GM19467 (cell line): ENCODE measurements around the gene E2F3.

ENCODE experiments used
- ATAC-seq: cut with Tn5 transposase; IDR thresholded peaks from one replicate; pipeline ENCODE4 v1.9.1; 2021; ENCODE audit warnings: mild to moderate bottlenecking, moderate library complexity; ENCODE audit not compliant: unreplicated experiment

The E2F3 gene

DNA sequence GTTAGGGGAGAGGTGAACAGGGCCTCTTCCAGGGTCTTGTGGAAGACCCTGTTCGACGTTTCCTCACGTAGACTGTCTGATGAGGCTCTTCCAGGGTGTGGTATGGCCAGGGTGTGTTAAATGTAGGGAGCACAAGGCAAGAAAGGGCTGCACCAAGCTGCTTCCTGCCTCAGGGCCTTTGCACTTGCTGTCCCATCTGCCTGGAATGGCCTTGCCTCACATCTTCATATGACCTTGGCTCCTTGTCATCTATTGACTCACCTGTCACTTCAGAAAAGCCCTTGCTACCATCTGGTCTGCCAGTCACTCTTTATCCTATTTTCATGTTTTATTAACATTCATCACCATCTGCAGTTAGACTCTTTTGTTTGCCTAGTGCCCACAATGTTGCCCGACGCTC, 31.0 kb downstream of the E2F3 start:
- no peak for ATAC-seq

DNA sequence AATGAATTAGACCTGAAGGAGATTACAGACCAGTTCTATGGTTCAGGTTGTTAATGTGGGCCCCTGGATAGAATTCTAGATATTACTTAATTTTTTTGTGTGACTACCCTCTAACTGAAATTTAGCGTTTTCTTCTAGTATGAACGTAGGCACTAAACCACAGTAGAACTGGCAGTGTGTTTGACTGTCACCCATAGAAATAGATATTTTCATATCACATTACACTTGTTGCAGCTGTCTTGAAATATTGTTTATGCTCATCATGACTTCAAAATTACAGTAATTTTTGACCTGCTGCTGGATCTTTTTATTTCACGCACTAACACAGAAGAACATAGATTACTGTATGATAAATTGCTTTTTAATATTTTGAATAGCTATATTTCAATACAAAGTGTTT, 31.6 kb downstream of the E2F3 start:
- ATAC-seq: no peak

DNA sequence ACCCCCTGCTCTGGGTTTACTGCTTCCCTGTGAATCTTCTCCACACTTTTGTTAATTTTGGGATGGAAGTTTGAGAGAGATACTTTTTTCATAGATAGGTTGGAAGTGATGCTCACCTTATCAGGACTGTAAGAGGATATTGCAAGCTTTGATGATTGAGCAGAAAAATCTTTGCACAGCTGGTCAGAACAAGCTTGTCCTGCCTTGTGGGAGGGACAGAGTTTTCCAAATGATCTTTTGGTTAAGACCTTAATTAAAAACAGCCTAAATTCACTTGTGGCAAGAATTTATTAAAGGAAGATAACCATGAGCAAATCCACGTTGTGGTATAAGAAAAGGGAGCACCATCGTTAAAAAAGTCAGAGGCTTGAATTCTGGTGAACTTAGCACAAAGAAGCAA, 32.2 kb downstream of the E2F3 start:
- no peak for ATAC-seq

DNA sequence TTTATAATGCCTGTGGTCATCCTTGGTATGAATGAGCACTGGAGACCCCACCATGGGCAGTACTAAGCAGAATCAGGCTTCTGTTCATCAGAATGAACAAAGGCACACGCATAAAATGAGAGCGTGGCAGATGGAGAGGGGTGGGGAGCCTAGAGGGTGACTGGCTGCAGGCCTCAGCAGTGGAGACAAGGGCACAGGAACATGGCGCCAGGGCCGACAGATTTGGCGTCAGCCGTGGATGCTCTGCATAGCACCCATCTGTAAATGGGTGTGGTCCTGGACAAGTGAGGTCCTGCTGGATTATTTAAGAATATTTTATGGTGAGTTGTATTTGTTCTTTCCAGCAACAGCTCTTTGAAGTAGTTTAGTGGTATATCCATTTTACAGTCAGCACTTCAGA, 33.1 kb downstream of the E2F3 start:
- no peak for ATAC-seq

DNA sequence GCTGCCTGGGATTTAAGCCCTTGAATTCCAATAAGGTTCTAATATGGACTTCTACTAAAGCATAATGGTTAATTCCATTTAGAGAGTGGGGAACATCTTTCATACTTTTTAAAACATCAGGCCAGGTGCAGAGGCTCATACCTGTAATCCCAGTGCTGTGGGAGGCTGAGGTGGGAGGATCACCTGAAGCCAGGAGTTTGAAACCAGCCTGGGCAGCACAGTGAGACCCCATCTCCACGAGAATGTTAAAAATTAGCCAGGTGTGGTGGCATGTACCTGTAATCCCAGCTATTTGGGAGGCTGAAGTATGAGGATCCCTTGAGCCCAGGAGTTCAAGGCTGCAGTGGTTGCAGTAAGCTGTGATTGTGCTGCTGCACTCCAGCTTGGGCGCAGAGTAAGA, 35.0 kb downstream of the E2F3 start:
- no peak for ATAC-seq

DNA sequence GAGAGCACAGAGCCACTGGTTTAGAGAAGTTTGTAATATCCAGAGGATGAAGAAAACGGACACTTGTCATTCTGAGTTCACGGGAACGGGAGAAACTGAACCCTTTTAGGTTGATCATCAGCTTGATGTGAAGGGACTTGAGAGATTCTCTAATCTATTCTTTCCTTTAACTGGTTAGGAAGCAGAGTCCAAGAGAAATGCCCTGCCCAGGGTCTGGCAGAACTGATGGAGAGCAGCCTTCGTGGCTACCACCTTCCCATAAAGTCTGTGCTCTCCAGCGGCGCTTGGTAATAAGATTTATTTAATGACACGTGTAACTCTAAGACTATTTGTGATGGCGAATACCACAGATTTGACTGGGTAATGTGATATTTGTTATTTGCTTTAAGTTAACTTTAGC, 36.0 kb downstream of the E2F3 start:
- ATAC-seq: no peak

DNA sequence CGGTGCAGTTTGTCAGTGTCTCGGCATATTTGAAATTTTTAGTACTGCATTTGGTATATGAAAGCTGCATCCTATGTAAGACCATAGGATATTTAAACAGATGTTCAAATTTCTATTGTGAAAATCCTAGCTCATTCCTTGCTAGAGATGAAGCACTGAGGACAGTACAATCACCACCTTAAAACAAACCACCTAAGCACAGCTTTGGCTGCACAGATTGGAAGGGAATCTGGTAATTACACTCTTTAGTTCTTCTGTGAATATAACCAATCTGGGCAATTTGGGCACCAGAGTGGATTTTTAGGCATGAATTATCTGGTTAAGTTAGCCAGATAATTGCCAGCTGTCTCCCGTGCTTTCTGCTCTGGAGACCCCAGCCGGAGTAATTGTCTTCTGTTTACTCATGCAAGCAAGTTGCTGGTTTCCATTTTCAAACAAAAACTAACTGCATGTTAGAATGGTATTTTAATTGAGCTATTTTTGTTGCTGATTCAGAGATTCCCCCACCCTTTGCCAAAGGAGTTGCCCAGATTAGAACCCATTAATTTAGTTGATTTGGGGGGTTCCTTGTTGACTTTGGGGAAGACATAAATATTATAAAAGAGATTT, 36.9 kb downstream of the E2F3 start:
- no peak for ATAC-seq

DNA sequence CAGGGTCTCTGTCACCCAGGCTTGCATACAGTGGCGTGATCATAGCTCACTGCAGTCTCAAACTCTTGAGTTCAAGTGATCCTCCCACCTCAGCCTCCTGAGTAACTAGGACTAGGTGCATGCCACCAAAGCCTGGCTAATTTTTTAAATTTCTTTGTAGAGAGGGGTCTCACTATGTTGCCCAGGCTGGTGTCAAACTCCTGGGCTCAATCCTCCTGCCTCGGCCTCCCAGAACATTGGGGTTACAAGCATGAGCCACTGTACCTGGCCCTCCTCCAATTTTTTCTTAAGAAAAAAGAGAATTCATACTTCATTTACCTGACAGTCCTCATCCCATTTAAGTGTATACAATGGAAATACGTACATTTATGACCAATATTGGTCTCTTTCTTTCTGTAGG, 37.9 kb downstream of the E2F3 start:
- ATAC-seq: no peak

DNA sequence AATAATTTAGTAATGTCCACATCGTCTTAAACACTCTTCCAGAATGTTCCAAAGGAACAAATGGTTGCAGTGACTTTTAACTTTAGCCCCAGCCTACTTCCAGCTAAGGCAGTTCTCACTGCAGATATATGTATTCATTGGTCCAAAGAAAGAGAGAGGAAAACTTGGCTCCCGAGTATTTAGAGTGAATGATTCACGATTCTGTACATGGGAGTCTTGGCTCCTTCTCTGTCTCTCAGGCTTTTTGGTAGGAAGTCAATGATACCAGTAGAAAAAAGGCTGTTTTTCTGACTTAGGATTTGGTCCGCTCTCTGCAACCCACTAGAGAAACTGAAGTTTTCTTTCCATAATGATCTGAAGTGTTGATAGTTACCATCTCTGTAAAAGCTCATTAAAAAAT, 38.6 kb downstream of the E2F3 start:
- ATAC-seq: no peak

DNA sequence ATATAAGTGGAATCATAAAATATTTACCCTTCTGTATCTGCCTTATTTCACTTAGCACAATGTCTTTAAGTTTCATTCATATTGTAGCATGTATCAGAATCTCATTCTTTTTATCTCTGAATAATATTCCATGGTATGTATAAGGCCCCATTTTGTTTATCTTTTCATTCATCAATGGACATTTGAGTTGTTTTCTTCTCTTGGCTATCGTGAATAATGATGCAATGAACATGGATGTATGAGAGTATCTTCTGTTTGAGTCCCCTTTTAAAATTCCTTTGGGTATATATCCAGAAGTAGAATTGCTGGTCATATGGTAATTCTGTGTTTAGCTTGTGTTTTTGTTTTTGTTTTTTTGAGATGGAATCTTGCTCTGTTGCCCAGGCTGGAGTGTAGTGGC, 39.6 kb downstream of the E2F3 start:
- no peak for ATAC-seq

DNA sequence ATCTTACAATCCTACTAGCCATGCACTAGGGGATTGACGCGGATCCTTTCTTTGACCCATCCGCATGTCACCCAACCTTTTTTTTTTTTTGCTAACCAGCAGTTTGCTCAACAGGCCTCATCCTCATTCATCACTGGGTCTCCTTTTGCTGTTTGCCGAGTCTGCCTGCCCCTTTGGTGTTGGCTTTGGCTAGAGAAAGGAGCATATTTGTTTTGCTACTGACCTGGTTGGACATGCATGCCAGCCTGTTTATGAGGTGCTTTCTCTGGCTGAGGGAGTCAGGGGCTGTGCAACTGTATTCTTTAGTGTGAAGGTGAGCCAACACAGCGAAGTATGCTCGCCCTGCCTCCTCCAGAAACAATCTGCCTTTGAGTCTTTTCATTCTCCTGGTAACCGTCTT, 40.2 kb downstream of the E2F3 start:
- ATAC-seq: no peak

DNA sequence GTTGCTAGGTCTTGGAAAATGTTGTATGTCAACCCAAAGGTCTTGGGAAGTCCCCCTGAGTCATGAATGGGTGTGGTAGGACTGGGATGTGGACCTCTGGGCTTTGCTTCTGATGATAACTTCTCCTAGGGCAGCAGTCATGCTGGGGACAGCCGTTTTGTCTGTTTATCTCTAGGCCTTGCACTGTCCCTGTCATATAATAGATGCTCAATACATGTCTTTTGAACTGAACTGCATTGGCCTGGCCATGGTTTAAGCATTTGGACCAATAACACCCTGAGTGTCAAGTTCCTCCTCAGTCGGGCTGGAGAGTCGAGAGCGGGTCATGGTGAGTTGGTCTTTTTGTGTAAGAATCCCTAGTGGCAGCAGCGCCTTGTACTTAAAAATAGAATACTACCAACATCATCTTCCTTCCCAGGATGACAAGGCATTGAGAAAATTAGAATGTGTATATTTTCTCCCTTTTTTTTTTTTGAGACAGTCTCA, 43.1 kb downstream of the E2F3 start:
- ATAC-seq: no peak

DNA sequence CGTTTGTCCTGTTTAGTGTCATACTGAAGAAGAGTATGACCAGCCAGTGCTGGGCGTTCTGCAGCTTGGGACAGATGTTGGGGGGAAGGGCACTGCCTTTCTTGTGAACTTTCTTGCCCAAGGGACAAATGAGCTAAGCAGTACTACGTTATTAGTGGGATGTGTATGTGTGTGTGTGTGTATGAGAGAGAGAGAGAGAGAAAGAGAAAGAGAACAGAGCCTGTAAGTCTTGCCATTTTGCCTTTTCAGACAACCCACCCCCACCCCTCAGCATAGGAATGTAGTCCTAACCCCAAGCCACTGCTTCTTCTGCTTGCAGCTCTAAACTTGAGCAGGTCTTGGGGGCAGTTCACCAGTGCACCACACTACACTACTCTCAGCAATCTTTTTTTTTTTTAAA, 45.5 kb downstream of the E2F3 start:
- no peak for ATAC-seq

DNA sequence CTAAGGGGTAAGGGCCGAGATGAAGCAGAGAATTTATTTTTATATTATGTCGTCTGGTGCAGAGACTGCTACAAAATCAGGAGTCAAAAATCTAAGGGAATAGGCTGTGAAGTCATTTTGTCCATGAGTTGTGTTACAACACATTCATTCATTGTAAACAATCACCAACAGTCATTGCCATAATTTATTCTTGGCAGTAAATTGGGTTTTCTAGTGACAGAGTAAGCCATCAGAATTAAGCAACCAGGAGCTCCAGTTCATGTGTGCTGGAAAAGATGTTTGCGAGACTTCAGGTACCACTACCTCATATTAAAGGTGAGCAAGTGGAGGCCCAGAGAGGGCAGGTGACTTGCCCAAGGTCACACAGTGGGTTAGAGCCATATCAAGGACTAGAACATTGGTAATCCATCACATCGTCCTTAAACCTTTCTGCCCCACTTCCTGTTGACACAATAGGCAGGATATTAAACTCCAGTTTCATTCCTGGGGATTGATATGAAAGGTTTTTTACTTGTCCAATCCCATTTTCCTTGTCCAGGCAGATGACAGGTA, 46.0 kb downstream of the E2F3 start:
- no peak for ATAC-seq

DNA sequence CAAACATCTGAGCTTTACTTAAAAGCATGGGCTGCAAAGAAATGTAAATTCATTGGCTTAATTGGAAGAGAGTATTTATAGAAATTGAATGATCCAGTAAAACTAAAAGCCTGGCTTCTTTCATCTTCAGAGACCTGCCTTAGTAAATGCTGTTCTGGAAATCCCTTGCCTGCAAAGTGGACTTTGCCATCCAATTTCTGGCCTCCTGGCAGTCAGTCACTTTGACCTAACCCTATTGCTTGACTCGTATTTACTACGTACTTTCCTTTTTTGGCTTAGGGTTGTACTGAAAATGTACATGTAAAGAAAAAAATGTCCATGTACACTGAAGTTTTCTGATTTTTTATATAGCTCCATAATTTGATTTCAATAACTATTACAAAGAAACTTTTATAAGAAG, 47.1 kb downstream of the E2F3 start:
- no peak for ATAC-seq

DNA sequence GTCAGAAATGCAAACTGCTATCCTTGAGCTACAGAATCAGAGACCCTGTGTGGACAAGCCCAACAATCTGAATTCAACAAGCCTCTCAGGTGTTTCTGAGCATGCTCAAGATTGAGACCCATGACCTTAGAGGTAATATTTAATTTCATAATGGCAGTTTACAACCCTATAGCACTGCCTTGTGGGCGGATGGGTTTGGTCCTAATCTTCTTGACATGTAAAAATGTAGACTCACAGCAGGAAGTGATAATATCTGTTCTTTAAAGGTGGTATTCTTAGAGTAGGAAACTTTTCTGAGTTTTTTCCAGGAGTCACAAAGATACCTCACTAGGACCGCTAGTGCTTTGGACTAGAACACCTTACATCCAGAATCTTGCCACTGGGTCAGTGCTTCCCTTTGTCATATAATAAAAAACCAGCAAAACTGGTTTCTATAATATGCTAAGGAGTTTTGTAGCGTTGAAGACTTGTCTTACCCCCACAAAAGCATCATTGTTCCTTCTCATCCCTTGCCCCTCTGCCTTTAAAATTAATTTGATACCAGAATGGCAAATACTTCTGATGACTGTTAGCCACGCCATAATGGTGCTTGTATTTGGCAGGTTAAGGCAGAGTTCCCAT, 52.6 kb downstream of the E2F3 start:
- ATAC-seq: no peak

DNA sequence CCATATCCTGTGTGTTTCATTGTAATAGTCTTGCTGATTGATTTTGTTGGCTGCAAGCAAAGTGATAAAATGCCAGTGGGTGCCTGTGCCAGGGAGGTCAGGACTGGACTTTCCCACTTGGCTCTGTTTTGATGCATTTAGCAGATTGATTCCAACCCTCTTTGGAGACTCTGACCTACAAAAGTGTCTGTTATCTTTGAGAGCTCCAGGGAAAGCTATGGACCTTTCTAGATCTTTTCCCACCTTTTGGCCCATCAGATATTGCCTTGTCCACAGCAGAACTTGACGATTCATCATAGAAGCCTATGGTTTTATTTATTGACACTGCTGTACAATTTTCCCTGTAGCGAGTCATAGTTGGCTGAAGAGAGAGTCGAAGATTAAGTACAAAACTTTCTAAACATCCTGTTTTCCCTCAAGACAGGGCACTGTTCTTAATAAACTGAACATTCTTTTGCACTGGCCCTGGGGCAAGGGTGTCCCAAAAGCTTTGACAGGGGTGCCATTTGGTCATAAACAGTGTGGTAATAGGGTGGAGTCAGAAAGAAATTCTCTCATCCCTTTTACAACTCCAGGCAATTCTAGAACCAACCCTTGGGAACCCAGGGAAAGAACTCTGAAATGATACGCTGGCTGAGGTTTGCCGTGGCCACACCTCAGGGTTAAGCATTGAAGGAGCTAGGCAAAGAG, 53.7 kb downstream of the E2F3 start:
- no peak for ATAC-seq

DNA sequence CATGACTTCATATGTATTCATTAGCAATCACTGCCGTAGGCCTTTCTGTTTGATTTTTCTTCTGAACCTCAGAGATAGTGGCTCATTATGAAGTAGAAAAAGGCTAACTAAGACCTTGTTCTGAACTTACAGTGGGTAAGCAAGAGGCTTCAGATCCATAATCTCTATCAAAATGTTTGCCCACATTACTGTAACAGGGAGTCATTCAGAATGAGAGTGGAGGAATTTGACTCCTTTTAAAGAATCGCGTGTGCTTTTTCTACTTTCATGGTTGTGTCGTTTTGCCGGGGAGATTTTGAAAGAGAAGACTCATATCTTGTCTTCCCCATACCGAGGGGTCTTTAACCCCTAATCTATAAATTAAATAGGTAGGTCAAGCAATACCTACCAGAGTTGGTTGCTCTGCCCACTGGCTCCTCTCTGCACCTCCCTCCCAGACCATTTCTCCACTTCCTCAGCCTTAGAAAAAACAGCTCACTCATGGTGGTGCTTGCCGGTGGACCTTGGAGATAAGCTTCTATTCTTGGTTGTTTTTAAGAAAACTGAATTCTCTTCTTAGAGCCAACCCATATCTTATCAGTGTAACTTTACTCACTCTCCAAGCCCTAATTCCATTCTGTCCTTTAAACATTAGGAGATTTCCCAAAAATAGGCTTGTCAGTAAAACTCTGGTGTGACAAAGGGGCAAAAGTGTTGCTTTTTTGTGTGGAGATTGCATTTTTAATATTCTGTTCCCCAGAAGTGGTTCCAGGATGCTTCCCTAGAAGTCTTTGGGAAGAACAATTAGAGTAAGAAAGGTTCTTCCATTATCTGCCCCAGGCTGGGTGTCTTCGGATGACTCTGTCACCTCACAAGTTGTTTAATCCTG, 56.6 kb downstream of the E2F3 start:
- no peak for ATAC-seq

DNA sequence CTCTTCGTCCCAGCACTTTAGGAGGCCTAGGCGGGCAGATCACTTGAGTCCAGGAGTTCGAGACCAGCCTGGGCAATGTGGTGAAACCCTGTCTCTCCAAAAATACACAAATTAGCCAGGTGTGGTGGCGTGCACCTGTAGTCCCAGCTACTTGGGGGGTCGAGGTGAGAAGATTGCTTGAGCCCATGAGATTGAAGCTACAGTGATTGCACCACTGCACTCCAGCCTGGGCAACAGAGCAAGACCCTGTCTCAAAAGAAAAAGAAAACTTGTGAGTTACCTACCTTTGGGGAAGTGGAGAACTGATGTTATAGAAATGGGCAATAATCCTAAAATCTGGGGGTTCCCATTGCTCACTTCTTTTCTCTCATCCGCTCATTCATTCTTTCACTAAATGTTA, 58.0 kb downstream of the E2F3 start:
- no peak for ATAC-seq

DNA sequence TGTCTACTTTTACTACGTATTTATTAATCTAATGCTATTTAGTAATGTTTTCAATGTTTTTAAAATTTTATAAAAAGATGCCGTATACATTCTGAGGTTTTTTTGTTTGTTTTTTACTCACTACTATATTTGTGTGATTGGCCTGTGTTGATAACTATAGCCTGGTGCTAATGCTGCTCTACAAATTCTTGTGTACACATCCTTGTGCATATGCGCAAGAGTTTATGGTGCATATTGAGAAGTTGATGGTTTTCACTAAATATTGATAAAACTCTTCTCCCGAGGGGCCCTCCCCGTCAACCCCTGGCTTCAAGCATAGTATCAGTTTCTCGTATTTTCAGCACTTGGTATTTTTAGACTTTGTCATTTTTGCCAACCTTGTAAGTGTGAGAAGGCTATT, 59.9 kb downstream of the E2F3 start:
- no peak for ATAC-seq

DNA sequence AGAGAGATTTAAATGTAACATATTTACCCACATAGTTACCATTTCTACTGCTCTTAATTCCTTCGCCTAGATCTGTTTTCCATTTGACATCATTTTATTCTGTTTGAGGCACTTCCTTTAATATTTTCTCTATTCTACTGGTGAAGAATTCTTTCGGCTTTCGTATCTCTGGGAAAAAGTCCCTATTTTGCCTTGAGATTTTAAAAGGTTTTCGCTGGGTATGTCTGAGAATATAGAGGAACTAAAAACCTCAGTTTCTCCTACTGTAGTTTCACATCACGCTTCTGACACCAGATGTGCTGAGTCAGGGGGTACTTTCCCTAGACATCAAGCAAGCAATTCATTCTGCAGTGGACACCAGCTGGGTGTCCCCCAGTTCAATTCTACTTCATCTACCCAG, 61.7 kb downstream of the E2F3 start:
- peak; percentile 48 for ATAC-seq
